Uterus (tissue), 4 donors: ENCODE measurements around the gene SEMA3B. TPM values are rescaled to one million over a fixed set of nuclear protein-coding genes. Genes with fewer than 3 reads are reported as not detected.
A peak's percentile ranks its signal among the peaks of the same experiment; 100 is the strongest.

Experiments used
- DNase-seq, 2 donors: peaks; one replicate each; pipeline ENCODE4 v3.0.0-alpha.2; 2019 to 2020
- H3K27ac ChIP-seq, 2 donors: fragments of 200-600 bp; sonication (generic); 1 replicate in 1 of 2; 2 replicates in 1 of 2; pipeline ENCODE4 v1.5.1; 2016 to 2018
- H3K27me3 ChIP-seq, 2 donors: fragments of 200-600 bp; sonication (generic); one replicate each; pipeline ENCODE4 v1.5.1; 2018 to 2019; ENCODE audit warnings: control low read depth in 1 of 2
- H3K36me3 ChIP-seq, 2 donors: fragments of 200-600 bp; sonication (generic); one replicate each; pipeline ENCODE4 v1.5.1; 2019; ENCODE audit warnings: control low read depth in 1 of 2
- H3K4me1 ChIP-seq, 2 donors: fragments of 200-600 bp; sonication (generic); one replicate each; pipeline ENCODE4 v1.5.1; 2018 to 2019; ENCODE audit warnings: control low read depth in 1 of 2
- H3K4me3 ChIP-seq, 2 donors: fragments of 200-600 bp; sonication (generic); 1 replicate in 1 of 2; 2 replicates in 1 of 2; pipeline ENCODE4 v1.5.1; 2018 to 2019; ENCODE audit warnings: mild to moderate bottlenecking in 1 of 2
- H3K9me3 ChIP-seq, 2 donors: fragments of 200-600 bp; sonication (generic); one replicate each; pipeline ENCODE4 v1.5.1; 2019; ENCODE audit warnings: control low read depth in 1 of 2
- POLR2A ChIP-seq, 2 donors: fragments of 450-650 bp; IDR thresholded peaks; one replicate each; pipeline ENCODE4 v1.6.1; 2016; ENCODE audit warnings: antibody characterized with exemption in 2 of 2, mild to moderate bottlenecking in 1 of 2, moderate library complexity in 1 of 2
- intact Hi-C: fragments of 100-400 bp; cut with DNase I; formaldehyde crosslinking; loops from one replicate; pipeline ENCODE4 v1.15.1; 2023; ENCODE audit warnings: low total_unique reads
- total RNA-seq, 4 donors: library from RNA; depleted of rRNA in 3 of 4; stranded (reverse); fragments of >200 nt in 3 of 4; gene quantifications; one replicate each; pipeline versions ENCODE4 v1.1.0 to v1.2.4, GENCODE V29; 2014 to 2023
- TF ChIP-seq, protein P1 (sequence below), 4 experiments: fragments of 200-600 bp in 2 of 4; fragments of 450-650 bp in 2 of 4; sonication (generic) in 2 of 4; IDR thresholded peaks; one replicate each; pipeline ENCODE4 v1.5.1; 2016 to 2019; ENCODE audit warnings: antibody characterized with exemption in 4 of 4, mild to moderate bottlenecking in 2 of 4, moderate library complexity in 1 of 4
- donor health status: DM: yes; HTN: yes; CAD: no.

SEMA3B gene
- total RNA-seq, 4 donors from 2014 or later, result 24.1 to 113 (median 77.2) TPM

DNA sequence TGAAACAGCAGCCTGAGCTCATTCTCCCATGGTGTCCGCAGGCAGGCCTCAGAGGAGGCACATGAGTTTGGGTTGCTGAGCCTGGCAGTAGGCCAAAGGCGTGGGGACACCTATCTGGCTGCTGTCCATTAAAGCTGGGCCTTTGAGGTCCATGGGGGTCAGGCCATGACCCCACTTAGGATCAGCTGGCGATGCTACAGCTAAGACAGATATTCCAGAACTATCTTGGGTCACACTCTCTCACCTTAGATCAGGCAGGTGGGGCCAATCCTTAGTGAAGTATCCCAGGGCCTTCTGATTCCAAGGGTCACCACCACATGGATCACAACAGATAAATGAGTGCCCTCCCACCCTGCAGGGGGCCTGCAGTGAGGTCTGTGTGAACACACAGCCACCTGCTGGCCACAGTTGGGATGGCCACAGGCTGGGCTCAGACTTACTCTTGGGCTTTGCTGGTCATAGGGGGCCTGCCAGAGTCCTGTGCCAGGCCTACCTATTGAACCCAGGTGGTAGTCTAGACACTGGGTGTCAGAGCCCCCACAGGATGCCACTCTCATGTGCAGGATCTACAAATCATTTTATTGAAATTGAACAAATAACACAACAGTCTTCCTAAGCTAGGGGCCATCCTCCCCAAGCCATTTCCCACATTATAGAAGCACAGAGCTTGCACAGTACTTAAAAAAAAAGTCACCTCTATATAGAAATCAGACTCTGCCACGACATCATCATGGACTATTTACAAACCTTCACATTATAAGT, 55.6 kb downstream of the SEMA3B start:
- Histone ChIP-seq H3K4me1 (peaks cover 0 to 19% of the 10 kb centered on the region in 2 donors), H3K4me3 (no peak overlapping the region), H3K9me3 (no peaks in the 10 kb centered on the region), H3K27me3 (no peaks in the 10 kb centered on the region), H3K27ac (peak overlapping the region; percentile 95 to 96), H3K36me3 (no peaks in the 10 kb centered on the region)
- DNase-seq, result peak; percentile 66
- intact Hi-C loops, result no loop called here
- TF ChIP-seq, protein P1, sequence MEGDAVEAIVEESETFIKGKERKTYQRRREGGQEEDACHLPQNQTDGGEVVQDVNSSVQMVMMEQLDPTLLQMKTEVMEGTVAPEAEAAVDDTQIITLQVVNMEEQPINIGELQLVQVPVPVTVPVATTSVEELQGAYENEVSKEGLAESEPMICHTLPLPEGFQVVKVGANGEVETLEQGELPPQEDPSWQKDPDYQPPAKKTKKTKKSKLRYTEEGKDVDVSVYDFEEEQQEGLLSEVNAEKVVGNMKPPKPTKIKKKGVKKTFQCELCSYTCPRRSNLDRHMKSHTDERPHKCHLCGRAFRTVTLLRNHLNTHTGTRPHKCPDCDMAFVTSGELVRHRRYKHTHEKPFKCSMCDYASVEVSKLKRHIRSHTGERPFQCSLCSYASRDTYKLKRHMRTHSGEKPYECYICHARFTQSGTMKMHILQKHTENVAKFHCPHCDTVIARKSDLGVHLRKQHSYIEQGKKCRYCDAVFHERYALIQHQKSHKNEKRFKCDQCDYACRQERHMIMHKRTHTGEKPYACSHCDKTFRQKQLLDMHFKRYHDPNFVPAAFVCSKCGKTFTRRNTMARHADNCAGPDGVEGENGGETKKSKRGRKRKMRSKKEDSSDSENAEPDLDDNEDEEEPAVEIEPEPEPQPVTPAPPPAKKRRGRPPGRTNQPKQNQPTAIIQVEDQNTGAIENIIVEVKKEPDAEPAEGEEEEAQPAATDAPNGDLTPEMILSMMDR (IDR thresholded peaks at IDR 0.05), result peak; percentile 71 to 86 (median 75)
- TF ChIP-seq POLR2A (IDR thresholded peaks at IDR 0.05), result no peak

DNA sequence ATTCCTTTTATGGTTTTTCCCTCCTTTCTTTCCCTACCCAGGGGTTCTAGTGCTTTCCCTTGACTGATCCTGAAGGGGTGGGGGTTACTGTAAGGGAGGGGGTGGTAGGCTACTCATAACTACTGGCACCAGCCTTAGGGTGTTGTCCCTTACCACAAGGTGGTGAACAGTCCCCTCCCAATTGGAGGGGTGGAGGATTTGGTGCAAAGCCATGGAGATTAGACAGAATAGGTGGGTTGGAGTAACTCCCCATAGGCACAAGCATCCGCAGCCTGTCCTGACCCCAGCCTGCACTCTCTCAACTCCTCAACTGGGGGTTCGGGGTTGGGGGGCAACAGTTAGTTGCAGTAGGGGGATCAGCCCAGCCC, 56.1 kb downstream of the SEMA3B start:
- intact Hi-C loops, result no loop called here
- peaks cover 0 to 16% of the 10 kb centered on the region in 2 donors for H3K4me1 ChIP-seq
- DNase-seq, result no peak
- H3K27me3 ChIP-seq, result no peaks in the 10 kb centered on the region
- H3K4me3 ChIP-seq, result no peak overlapping the region
- no peak for TF ChIP-seq POLR2A (IDR thresholded peaks at IDR 0.05)
- TF ChIP-seq, protein P1 (IDR thresholded peaks at IDR 0.05), result no peak
- H3K27ac ChIP-seq, result peak overlapping the region; percentile 95 to 96
- H3K9me3 ChIP-seq, result no peaks in the 10 kb centered on the region
- H3K36me3 ChIP-seq, result no peaks in the 10 kb centered on the region

DNA sequence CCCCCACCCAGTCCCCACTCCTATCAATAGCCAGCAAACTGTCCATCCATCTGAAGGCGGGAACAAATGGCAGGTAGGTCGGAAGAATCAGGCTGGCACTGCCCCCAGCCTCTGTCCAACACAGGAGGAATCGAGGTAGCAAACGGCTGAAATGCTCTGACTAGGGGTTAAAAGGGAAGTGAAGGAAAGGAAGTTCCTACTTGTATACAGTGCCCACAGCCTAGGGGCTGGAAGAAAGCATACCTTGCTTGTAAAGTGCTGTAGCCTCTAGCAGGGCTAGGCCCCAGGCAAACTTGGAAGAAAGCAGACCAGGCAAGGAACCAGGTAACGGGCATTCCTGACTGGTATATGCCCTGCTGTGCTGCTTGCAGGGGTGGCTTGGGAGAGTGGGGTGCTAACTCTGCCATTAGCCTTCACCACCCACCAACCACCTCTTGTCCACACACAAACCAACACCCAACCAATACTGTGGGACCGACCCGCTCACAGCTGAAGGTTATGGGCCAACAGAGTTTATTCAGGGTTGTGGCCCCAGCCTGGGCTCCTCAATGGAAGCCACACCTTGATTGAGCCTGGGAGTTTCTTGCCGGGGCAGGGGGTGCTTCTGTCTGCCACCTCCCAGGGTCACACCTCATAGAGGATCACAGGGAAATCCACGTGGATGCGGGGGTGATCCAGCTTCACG, 56.7 kb downstream of the SEMA3B start:
- intact Hi-C loops, result no loop called here
- no peak for DNase-seq
- Histone ChIP-seq H3K27me3 (no peaks in the 10 kb centered on the region), H3K4me3 (no peak overlapping the region), H3K4me1 (peaks cover 0 to 13% of the 10 kb centered on the region in 2 donors), H3K27ac (peak overlapping the region; percentile 95 to 96), H3K36me3 (no peaks in the 10 kb centered on the region), H3K9me3 (no peaks in the 10 kb centered on the region)
- TF ChIP-seq, protein P1 (IDR thresholded peaks at IDR 0.05), result no peak
- no peak for TF ChIP-seq POLR2A (IDR thresholded peaks at IDR 0.05)

DNA sequence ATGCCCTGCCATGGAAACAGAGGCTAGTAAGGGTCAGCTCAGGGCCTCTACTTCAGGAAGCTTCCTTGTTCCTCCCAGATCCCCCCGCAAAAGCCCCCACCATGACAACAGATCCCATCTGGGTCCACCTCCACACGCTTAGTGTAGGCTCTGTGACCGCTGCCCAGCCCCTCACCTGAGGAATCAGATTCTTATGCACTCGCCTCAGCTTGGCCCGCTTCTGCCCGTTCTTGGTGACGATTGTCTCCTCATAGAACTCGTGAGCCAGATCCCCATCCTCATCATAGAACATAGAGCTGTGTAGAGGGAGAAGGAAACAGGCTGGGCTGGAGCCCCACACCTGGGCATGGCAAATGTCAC, 57.2 kb downstream of the SEMA3B start:
- H3K27me3 ChIP-seq, result no peaks in the 10 kb centered on the region
- intact Hi-C loops, result no loop called here
- DNase-seq, result peak in 1 of 2 donors; percentile 19
- H3K4me3 ChIP-seq, result no peak overlapping the region
- H3K4me1 ChIP-seq, result peaks cover 0 to 13% of the 10 kb centered on the region in 2 donors
- H3K27ac ChIP-seq, result peak overlapping the region in 1 of 2 donors; percentile 95
- no peaks in the 10 kb centered on the region for H3K9me3 ChIP-seq
- no peaks in the 10 kb centered on the region for H3K36me3 ChIP-seq
- no peak for TF ChIP-seq POLR2A (IDR thresholded peaks at IDR 0.05)
- TF ChIP-seq, protein P1 (IDR thresholded peaks at IDR 0.05), result no peak

DNA sequence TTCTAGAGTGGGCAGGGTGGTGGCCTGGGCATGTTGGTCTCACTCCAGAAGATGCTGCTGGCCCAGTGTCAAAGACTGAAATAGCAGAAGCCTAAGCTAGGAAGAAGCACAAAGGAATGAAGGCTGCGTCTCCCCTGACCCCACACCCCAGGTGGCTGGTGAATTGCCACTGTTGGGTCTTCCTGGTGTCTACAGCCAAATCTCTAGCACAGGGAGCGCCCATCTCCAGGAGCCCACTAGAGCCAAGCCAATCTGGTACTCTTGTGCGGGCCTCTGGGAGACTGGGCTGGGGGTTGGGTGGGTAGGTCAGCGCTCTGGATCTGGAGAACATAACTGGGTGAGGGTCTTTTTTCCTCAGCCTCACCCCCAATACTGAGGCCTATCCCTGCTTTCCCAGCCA, 58.2 kb downstream of the SEMA3B start:
- H3K9me3 ChIP-seq, result no peaks in the 10 kb centered on the region
- H3K27ac ChIP-seq, result peak overlapping the region in 1 of 2 donors; percentile 61
- no peaks in the 10 kb centered on the region for H3K27me3 ChIP-seq
- no peak for TF ChIP-seq POLR2A (IDR thresholded peaks at IDR 0.05)
- TF ChIP-seq, protein P1 (IDR thresholded peaks at IDR 0.05), result no peak
- peaks cover 0 to 13% of the 10 kb centered on the region in 2 donors for H3K4me1 ChIP-seq
- no peak for DNase-seq
- peak overlapping the region; percentile 70 to 72 for H3K4me3 ChIP-seq
- intact Hi-C loops, result no loop called here
- H3K36me3 ChIP-seq, result no peaks in the 10 kb centered on the region
